IPS-20b (cell line): ENCODE measurements around the gene CACNA1B.
"Not testable (repeated sequence)": the region's sequence is repeated elsewhere in the genome, so short reads cannot be mapped to it uniquely, and the experiment has no call there.

Experiments
- H3K27ac ChIP-seq: one replicate; pipeline ENCODE4 v1.5.1; 2013; ENCODE audit warnings: low read length
- H3K27me3 ChIP-seq: 2 replicates; pipeline ENCODE4 v1.6.1; 2013; ENCODE audit warnings: mild to moderate bottlenecking, low read length, inconsistent platforms; ENCODE audit not compliant: insufficient read depth
- H3K36me3 ChIP-seq: 2 replicates; pipeline ENCODE4 v1.6.1; 2013; ENCODE audit warnings: low read depth, mild to moderate bottlenecking, inconsistent platforms, low read length, moderate library complexity; ENCODE audit not compliant: insufficient read depth
- H3K4me1 ChIP-seq: 2 replicates; pipeline ENCODE4 v1.6.1; 2013; ENCODE audit warnings: mild to moderate bottlenecking, control low read depth, inconsistent platforms, low read length, moderate library complexity; ENCODE audit not compliant: insufficient read depth
- H3K4me3 ChIP-seq: 2 replicates; pipeline ENCODE4 v1.5.1; 2013; ENCODE audit warnings: mild to moderate bottlenecking, low read length, inconsistent platforms
- H3K9ac ChIP-seq: 2 replicates; pipeline ENCODE4 v1.6.1; 2013; ENCODE audit warnings: low read depth, mild to moderate bottlenecking, inconsistent platforms, low read length, moderate library complexity
- H3K9me3 ChIP-seq: 2 replicates; pipeline ENCODE4 v1.6.1; 2013; ENCODE audit warnings: mild to moderate bottlenecking, low read depth, low read length, inconsistent platforms; ENCODE audit not compliant: insufficient read depth

The CACNA1B gene

DNA sequence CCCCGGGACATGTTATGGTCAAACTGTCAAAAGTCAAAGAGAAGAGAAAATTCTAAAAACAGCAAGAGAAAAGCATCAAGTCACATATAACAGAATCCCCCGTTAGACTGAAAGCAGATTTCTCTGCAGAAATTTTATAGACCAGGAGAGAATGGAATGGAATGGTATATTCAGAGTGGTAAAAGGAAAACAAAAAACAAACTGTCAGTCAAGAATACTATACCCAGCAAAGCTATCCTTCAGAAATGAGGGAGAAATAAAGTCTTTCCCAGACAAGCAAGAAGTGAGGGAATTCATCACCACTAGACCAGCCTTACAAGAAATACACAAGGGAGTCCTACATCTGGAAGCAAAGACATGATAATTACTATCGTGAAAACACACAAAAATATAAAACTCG, 208.0 kb downstream of the CACNA1B start:
- Histone ChIP-seq H3K9me3 (peaks cover 33% of the 10 kb centered on the region), H3K9ac (no peak overlapping the region), H3K36me3 (no peaks in the 10 kb centered on the region), H3K27ac (no peak overlapping the region), H3K4me1 (no peaks in the 10 kb centered on the region), H3K4me3 (no peak overlapping the region), H3K27me3 (no peaks in the 10 kb centered on the region)

DNA sequence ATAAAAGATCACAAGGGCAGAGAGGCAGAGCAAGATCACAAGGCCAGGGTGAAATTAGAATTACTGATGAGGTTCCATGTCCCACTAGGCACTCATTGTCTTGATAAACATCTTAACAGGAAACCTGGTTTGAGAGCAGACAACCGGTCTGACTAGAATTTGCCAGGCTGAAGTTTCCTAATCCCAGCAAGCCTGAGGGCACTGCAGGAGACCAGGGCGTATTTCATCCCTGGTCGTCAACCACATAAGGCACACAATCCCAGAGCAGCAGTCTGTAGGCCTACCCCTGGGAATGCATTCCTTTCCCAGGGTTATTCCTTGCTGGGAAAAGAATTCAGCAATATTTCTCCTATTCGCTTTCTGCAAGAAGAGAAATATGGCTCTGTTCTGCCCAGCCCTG, 214.5 kb downstream of the CACNA1B start:
- H3K36me3 ChIP-seq, H3K4me1 ChIP-seq, H3K4me3 ChIP-seq, H3K9ac ChIP-seq, H3K27me3 ChIP-seq, H3K27ac ChIP-seq: not testable (repeated sequence)
- peaks cover 15% of the 10 kb centered on the region for H3K9me3 ChIP-seq

DNA sequence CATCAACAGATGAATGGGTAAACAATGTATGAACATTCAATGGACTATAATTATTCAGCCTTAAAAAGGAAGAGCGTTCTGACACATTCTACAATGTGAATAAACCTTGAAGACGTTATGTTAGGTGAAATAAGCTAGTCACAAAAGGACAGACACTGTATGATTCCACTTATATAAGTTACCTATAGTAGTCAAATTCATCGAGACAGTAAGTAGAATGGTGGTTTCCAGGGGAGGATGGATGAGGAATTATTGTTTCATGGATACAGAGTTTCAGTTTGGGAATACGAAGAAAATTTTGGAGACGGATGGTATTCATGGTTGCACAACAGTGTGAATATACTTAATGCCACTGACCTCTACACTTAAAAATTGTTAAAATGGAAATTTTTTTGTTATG, 216.4 kb downstream of the CACNA1B start:
- Histone ChIP-seq H3K27ac (no peak overlapping the region), H3K27me3 (no peaks in the 10 kb centered on the region), H3K4me3 (no peak overlapping the region), H3K9ac (no peak overlapping the region), H3K9me3 (peaks cover 12% of the 10 kb centered on the region), H3K36me3 (peaks cover 4% of the 10 kb centered on the region; the same call in 1 of the 2 replicates), H3K4me1 (no peaks in the 10 kb centered on the region)

DNA sequence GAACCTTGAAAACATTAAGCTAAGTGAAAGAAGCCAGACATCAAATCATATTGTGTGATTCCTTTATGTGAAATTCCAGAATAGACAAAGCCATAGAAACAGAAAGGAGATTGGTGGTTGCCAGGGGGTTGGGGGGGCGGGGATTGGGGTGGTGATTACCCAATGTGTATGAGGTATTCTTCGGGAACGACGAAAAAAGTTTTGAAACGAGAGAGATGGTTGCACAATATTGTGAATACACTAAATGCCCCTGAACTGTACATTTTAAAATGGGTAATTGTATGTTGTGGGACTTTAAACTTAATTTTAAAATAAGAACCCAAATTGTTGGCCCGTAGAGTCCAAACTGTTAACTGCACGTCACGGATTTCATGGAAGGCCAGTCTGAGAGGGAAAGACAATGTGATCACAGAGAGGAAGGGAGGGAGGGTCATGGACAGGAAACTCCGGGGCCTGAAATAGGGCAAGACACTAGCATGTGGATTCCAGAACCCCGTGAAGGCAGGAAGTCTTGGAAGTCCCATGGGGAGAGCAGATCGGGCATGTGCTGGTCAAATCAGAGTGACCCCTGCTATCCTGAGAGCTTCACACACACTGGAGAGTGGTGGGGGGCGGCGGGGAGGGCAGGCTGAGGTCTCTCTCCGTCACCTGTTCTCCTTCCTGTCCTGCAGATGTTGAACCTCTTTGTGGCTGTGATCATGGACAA, 218.4 kb downstream of the CACNA1B start:
- H3K4me1 ChIP-seq, result no peaks in the 10 kb centered on the region
- H3K4me3 ChIP-seq, result no peak overlapping the region

DNA sequence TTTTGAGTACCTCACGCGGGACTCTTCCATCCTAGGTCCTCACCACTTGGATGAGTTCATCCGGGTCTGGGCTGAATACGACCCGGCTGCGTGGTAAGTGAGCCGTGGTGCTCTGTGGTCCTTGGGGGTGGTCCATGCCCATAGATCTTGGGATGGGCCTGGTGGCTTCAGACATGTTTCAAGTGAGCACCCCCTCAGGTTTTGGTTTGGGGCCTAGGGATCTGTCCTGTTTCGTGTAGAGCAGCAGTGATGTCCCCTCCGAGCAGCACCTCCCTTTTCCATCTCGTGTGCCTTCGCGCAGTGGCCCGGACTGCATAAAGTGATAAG, 218.9 kb downstream of the CACNA1B start:
- Histone ChIP-seq H3K27ac (no peak overlapping the region), H3K9ac (no peak overlapping the region), H3K4me3 (no peak overlapping the region)

More for the DNA sequence above, 218.4 kb downstream of the CACNA1B start:
- H3K27me3 ChIP-seq, result no peaks in the 10 kb centered on the region
- peaks cover 9% of the 10 kb centered on the region for H3K9me3 ChIP-seq
- H3K36me3 ChIP-seq, result peaks cover 4% of the 10 kb centered on the region; the same call in 1 of the 2 replicates
- H3K9ac ChIP-seq, result no peak overlapping the region
- H3K27ac ChIP-seq, result no peak overlapping the region

DNA sequence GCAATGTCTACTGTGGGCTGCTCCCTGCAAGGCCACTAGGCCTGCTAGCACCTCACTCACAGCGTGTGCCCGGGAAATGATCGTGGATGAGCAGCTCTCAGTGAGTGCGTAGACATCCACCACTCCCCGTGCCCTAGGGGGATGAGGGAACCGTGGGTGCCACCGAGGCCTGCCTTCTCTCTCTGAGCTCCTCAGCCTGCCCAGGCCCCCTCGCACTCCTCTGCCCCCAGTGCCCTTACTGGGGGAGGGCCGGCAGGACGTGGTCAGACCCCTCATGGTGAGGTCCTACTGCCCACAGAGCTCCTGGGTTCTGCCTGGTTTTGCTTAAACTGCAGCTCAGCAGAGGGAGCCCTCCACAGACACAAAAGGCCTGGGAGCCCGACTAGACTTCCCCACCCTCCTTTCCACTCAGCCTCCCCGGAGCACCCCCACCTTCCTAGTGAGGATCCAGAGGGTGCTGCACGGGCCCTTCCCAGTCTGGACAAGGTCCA, 220.0 kb downstream of the CACNA1B start:
- H3K36me3 ChIP-seq, result peaks cover 4% of the 10 kb centered on the region; the same call in 1 of the 2 replicates
- H3K4me1 ChIP-seq, result no peaks in the 10 kb centered on the region
- no peak overlapping the region for H3K9ac ChIP-seq
- H3K27me3 ChIP-seq, result no peaks in the 10 kb centered on the region
- H3K9me3 ChIP-seq, result peaks cover 3% of the 10 kb centered on the region
- H3K4me3 ChIP-seq, result no peak overlapping the region
- no peak overlapping the region for H3K27ac ChIP-seq

More for the DNA sequence above, 218.9 kb downstream of the CACNA1B start:
- H3K36me3 ChIP-seq, result peaks cover 4% of the 10 kb centered on the region; the same call in 1 of the 2 replicates
- peaks cover 4% of the 10 kb centered on the region for H3K9me3 ChIP-seq
- H3K4me1 ChIP-seq, result no peaks in the 10 kb centered on the region
- no peaks in the 10 kb centered on the region for H3K27me3 ChIP-seq

DNA sequence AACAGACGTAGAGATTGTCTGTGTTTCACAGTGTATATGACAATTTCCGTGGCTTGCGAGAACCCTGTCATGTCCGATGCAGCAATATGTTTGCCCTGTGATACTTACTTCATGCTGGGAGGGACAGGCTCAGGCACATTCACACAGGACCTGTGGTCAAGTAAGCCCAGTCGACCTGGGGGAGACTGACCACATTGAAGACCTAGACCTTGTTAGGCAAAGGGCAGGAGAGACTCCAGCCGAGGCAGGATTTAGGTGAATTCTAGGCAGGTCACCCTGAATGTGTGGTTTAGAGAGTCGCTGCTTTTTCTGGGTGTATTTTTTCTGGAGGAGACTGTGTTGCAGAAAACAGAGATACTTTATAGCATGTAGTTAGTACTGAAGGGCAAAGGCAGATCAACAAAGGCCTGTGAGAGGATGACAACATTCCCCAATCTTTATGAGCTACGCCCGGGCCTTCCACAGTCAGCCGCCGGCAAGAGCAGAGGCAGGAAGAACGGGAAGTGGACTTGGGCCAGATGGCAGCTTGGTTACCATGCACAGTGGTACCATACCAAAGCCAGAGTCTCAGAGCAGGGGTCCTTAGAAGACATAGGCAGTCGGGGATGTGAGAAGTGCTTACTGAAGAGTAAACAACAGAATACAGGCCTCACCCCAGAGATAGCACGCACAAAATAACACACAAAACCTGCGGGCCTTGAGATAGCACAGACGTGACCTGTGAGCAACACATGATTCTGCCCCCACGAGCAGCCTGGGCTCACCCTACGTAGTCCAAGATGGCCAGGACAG, 220.7 kb downstream of the CACNA1B start:
- Histone ChIP-seq H3K36me3 (peaks cover 4% of the 10 kb centered on the region; the same call in 1 of the 2 replicates), H3K9ac (no peak overlapping the region), H3K4me1 (no peaks in the 10 kb centered on the region), H3K9me3 (no peaks in the 10 kb centered on the region; the same call in 1 of the 2 replicates), H3K4me3 (no peak overlapping the region), H3K27me3 (no peaks in the 10 kb centered on the region), H3K27ac (no peak overlapping the region)

DNA sequence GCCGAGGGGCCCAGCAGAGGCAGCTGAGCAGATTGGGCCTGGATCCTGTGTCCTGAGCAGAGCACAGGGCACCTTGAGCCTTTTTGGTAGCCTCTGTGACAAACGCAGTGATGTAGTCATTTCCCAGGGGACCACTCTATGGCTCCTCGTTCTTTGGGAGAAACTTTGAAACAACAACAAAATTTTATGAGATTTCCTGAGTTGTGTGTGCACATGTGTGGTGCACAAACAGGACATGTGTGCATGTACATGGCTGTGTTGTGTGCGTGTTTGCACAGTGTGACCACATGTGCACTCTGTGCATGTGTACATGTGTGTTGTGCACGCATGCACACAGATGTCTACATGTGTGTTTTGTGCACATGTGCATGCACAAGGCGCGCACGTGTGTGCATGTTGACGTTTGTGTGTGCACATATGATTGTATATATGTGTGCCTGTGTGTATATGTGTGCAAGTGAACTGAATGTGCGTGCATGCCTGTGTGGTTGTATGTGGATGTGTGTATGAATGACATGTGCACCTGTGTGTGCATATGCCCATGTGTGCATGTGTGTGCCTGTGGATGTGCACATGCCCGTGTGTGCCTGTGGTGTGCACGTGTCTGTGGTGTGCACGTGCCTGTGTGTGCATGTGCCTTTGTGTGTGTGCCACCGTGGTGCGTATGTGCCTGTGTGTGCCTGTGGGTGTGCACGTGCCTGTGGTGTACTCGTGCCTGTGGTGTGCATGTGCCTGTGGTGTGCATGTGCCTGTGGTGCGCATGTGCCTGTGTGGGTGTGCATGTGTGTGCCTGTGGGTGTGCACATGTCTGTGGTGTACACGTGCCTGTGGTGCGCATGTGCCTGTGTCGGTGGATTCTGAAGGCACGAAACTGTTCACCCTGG, 221.6 kb downstream of the CACNA1B start:
- H3K4me1 ChIP-seq, result no peaks in the 10 kb centered on the region
- H3K27ac ChIP-seq, result no peak overlapping the region
- H3K9me3 ChIP-seq, result no peaks in the 10 kb centered on the region; the same call in 1 of the 2 replicates
- no peaks in the 10 kb centered on the region for H3K36me3 ChIP-seq
- no peak overlapping the region for H3K4me3 ChIP-seq
- no peaks in the 10 kb centered on the region for H3K27me3 ChIP-seq
- H3K9ac ChIP-seq, result no peak overlapping the region

DNA sequence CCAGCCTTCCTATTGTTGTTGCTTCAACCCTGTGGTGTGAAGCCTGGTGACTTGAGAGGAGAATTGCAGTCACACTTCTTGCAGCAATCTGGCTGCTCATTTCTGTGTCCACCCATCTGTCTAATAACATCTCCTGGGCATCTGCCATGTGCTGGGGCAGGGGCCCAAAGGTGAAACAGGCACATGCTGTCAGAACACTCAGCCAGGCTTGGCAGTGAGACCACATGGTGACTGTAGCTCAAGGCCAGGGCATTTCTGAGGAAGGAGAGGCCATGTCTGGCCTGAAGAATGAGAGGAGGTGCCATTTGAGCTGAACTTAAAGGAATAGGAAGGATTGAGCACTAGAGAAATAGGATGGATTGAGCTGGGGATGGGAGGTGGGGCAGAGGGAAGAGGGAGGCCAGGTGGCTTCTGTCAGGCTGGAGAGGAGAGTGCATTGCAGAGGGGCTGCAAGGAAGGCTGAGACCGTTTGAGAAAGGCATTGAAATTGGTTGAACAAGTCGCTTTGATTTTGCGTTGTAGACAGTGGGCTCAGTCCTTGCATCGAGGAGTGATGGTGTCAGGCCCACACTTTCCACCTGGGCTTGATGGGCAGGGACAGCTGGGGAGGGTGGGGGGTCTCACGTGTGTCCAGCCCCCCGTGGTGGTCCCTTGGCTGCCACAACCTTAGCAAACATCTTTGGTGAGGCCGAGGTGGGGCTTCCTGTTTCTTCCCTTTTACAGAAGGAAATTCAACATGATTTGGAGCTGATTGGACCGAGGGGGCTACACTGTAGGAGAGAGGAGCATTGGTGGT, 222.4 kb downstream of the CACNA1B start:
- H3K27me3 ChIP-seq, result no peaks in the 10 kb centered on the region
- no peak overlapping the region for H3K4me3 ChIP-seq
- no peak overlapping the region for H3K27ac ChIP-seq
- no peak overlapping the region for H3K9ac ChIP-seq
- no peaks in the 10 kb centered on the region for H3K36me3 ChIP-seq
- H3K4me1 ChIP-seq, result no peaks in the 10 kb centered on the region
- H3K9me3 ChIP-seq, result no peaks in the 10 kb centered on the region; the same call in 1 of the 2 replicates

DNA sequence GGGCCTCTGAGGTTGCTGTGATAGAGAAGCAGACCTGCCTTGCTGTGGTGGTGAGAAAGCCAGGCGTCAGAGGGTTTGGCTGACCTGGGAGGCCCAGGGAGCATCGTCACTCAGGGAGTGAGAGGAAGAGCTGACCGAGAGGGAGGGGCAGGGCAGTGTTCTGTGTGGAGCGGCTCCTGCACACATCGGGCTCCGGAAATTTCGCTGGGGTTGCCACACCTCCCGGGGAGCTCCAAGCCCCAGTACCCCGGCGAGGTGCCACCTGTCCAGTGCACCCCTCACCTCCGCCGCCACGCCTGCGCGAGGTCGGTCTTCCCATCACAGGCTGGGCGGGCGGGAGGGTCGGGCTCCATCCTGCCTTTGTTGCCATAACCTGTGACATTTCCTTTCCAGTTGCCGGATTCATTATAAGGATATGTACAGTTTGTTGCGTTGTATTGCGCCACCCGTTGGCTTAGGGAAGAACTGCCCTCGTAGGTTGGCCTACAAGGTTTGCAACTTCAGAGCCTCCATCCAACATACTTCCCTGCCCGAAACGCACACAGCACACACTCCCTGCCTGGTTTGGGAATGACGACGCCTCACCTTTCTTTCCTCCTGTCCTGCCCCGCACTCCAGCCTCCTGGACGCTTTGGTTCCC, 223.2 kb downstream of the CACNA1B start:
- Histone ChIP-seq H3K27ac (no peak overlapping the region), H3K9me3 (no peaks in the 10 kb centered on the region; the same call in 1 of the 2 replicates), H3K4me1 (no peaks in the 10 kb centered on the region), H3K27me3 (no peaks in the 10 kb centered on the region), H3K4me3 (no peak overlapping the region), H3K36me3 (no peaks in the 10 kb centered on the region), H3K9ac (no peak overlapping the region)
